ENCODE measurements around the gene RGR.

RGR gene

GRCh38 chr10:84257343-84258020 is 12.6 kb downstream of the RGR start:
- TF ChIP-seq ZFX (IDR thresholded peaks at IDR 0.05): no peak
- TF ChIP-seq CTCF (conservative IDR thresholded peaks at IDR 0.05): peak; percentile 42
- no peak overlapping the region for H3K27ac ChIP-seq

GRCh38 chr10:84258034-84258695 is 13.3 kb downstream of the RGR start:
- no peak overlapping the region for H3K27ac ChIP-seq
- no peak for TF ChIP-seq ZFX (IDR thresholded peaks at IDR 0.05)
- TF ChIP-seq CTCF (conservative IDR thresholded peaks at IDR 0.05): no peak

- H3K27ac ChIP-seq: no peak overlapping the region
- TF ChIP-seq CTCF (conservative IDR thresholded peaks at IDR 0.05) (no peak), ZFX (IDR thresholded peaks at IDR 0.05) (no peak)
These were observed 16.5 kb downstream of the RGR start for GRCh38 chr10:84261236-84261915.

- no peak for TF ChIP-seq CTCF (conservative IDR thresholded peaks at IDR 0.05)
- TF ChIP-seq ZFX (IDR thresholded peaks at IDR 0.05): no peak
- H3K27ac ChIP-seq: no peak overlapping the region
These were observed 17.5 kb downstream of the RGR start for GRCh38 chr10:84262190-84262956.

- no peak overlapping the region for H3K27ac ChIP-seq
- TF ChIP-seq CTCF (conservative IDR thresholded peaks at IDR 0.05) (no peak), ZFX (IDR thresholded peaks at IDR 0.05) (no peak)
These were observed 18.9 kb downstream of the RGR start for GRCh38 chr10:84263716-84264115.

- TF ChIP-seq ZFX (IDR thresholded peaks at IDR 0.05) (no peak), CTCF (conservative IDR thresholded peaks at IDR 0.05) (peak; percentile 97)
- no peak overlapping the region for H3K27ac ChIP-seq
These were observed 19.8 kb downstream of the RGR start for GRCh38 chr10:84264611-84265141.
